T-cell (primary cell): ENCODE measurements around the gene OGDH. TPM values are rescaled to one million over a fixed set of nuclear protein-coding genes. Genes with fewer than 3 reads are reported as not detected.
"Not testable (repeated sequence)": the region's sequence is repeated elsewhere in the genome, so short reads cannot be mapped to it uniquely, and the experiment has no call there.

Experiments used
- ATAC-seq, 4 experiments: fragments of 200-7000 bp in 3 of 4; fragments of 150-1000 bp in 1 of 4; cut with Tn5 transposase; replicated peaks in 1 of 4; 1 replicate in 3 of 4; 2 replicates in 1 of 4; pipeline ENCODE4 v1.10.0; 2021; ENCODE audit warnings: moderate library complexity in 3 of 4, mild to moderate bottlenecking in 2 of 4, moderate number of reproducible peaks in 1 of 4
- CTCF ChIA-PET, 2 donors: fragments of 300-600 bp; sonication (Branson Sonifier 250); formaldehyde crosslinking; loops; one replicate each; lab custom pipeline; 2022; ENCODE audit warnings: antibody characterized with exemption in 2 of 2; lab: Charles Lee
- POLR2A ChIA-PET, 2 donors: fragments of 300-600 bp; sonication (Branson Sonifier 250); formaldehyde crosslinking; loops; one replicate each; lab custom pipeline; 2022; ENCODE audit warnings: antibody characterized with exemption in 2 of 2; lab: Charles Lee
- DNase-seq, 35 experiments: peaks; one replicate each; pipeline versions ENCODE4 v3.0.0 to v3.0.0-alpha.2; 2013 to 2023
- H3K27ac ChIP-seq: one replicate; pipeline ENCODE4 v1.5.1; 2013; ENCODE audit warnings: low read length
- H3K27me3 ChIP-seq, 2 experiments: replicated peaks in 1 of 2; 1 replicate in 1 of 2; 2 replicates in 1 of 2; pipeline versions ENCODE4 v1.6.1 to v1.7.0; 2013; ENCODE audit warnings: low read length in 1 of 2, mixed read lengths in 1 of 2; ENCODE audit not compliant: control insufficient read depth in 2 of 2, insufficient read depth in 2 of 2; ENCODE audit errors: extremely low read depth in 1 of 2
- H3K36me3 ChIP-seq, 2 donors: 1 replicate in 1 of 2; 2 replicates in 1 of 2; pipeline versions ENCODE4 v1.6.1 to v1.7.0; 2013; ENCODE audit warnings: low read length in 1 of 2; ENCODE audit not compliant: control insufficient read depth in 2 of 2, insufficient read depth in 1 of 2; ENCODE audit errors: extremely low read depth in 1 of 2
- H3K4me1 ChIP-seq, 2 experiments: 1 replicate in 1 of 2; 2 replicates in 1 of 2; pipeline versions ENCODE4 v1.6.1 to v1.7.0; 2013; ENCODE audit warnings: low read length in 2 of 2, mixed read lengths in 1 of 2; ENCODE audit not compliant: insufficient read depth in 2 of 2, control insufficient read depth in 1 of 2; ENCODE audit errors: extremely low read depth in 1 of 2
- H3K4me3 ChIP-seq, 2 donors: 1 replicate in 1 of 2; 2 replicates in 1 of 2; pipeline versions ENCODE4 v1.5.1 to v1.7.0; 2013; ENCODE audit warnings: mild to moderate bottlenecking in 2 of 2, low read length in 1 of 2, moderate library complexity in 1 of 2; ENCODE audit not compliant: control insufficient read depth in 1 of 2; ENCODE audit errors: extremely low read depth in 1 of 2
- H3K9me3 ChIP-seq: 2 replicates; pipeline ENCODE4 v1.7.0; 2013
- H3K27ac Mint-ChIP-seq, 2 donors: one replicate each; pipeline ENCODE4 v1.8.0; 2020 to 2021; ENCODE audit warnings: mild to moderate bottlenecking in 2 of 2, mixed read lengths in 2 of 2
- H3K27me3 Mint-ChIP-seq, 2 donors: one replicate each; pipeline ENCODE4 v1.8.0; 2021 to 2022; ENCODE audit warnings: mixed read lengths in 2 of 2
- H3K36me3 Mint-ChIP-seq: one replicate; pipeline ENCODE4 v1.8.0; 2021; ENCODE audit warnings: mixed read lengths
- H3K4me1 Mint-ChIP-seq, 3 donors: one replicate each; pipeline ENCODE4 v1.8.0; 2020 to 2022; ENCODE audit warnings: mixed read lengths in 3 of 3, mild to moderate bottlenecking in 1 of 3
- H3K4me3 Mint-ChIP-seq, 3 donors: one replicate each; pipeline ENCODE4 v1.8.0; 2020 to 2022; ENCODE audit warnings: mild to moderate bottlenecking in 3 of 3, mixed read lengths in 3 of 3, moderate library complexity in 3 of 3
- H3K9me3 Mint-ChIP-seq, 3 donors: one replicate each; pipeline ENCODE4 v1.8.0; 2020 to 2022; ENCODE audit warnings: mixed read lengths in 3 of 3
- WGBS: methylation state at CpG from one replicate; pipeline ENCODE4 v1.1.5; 2013; ENCODE audit warnings: missing lambda C conversion rate; ENCODE audit not compliant: insufficient coverage; 5-methylcytosine and 5-hydroxymethylcytosine counted together
- total RNA-seq, 35 experiments: library from RNA in 6 of 35; stranded (reverse) in 6 of 35; fragments of 120-200 nt in 1 of 35; gene quantifications; one replicate each; pipeline versions ENCODE4 v1.2.1 to v1.2.4 and lab custom pipeline; 2013 to 2026

The OGDH gene
- total RNA-seq, 5 donors from 2014 or later (not counting 1 experiment from before 2014, with no cell fraction given) = 58.9 to 113 (median 108) TPM

GRCh38 chr7:44583146-44583865, 23.1 kb upstream of the OGDH start:
- H3K27me3 Mint-ChIP-seq = no peaks in the 10 kb centered on the region

GRCh38 chr7:44587843-44588711, 18.4 kb upstream of the OGDH start:
- ChIA-PET CTCF (interaction anchor here (0.6 to 1.4 kb wide), 7 partner anchors 11 to 548 kb away, joined by 3 to 6 read pairs (median 3); no protein-coding TSS in a partner anchor), POLR2A (interaction anchor here in 1 of 2 donors (0.6 kb wide), 1 partner anchor 44 kb away, joined by 4 read pairs; no protein-coding TSS in a partner anchor)
- DNase-seq = peak in 30 of 35 experiments; percentile 30 to 79 (median 56)
- Mint-ChIP-seq H3K9me3 (no peaks in the 10 kb centered on the region), H3K4me3 (no peak overlapping the region), H3K4me1 (peaks cover 5 to 9% (median 7%) of the 10 kb centered on the region in 3 donors), H3K36me3 (no peaks in the 10 kb centered on the region), H3K27me3 (no peaks in the 10 kb centered on the region), H3K27ac (peak overlapping the region in 1 of 2 donors; percentile 62)
- Histone ChIP-seq H3K9me3 (no peaks in the 10 kb centered on the region), H3K36me3 (no peaks in the 10 kb centered on the region), H3K4me1 (peaks cover 0 to 5% of the 10 kb centered on the region in 2 experiments), H3K27me3 (peaks cover 0 to 6% of the 10 kb centered on the region in 2 experiments), H3K4me3 (no peak overlapping the region), H3K27ac (no peak overlapping the region)
- WGBS = 0% methylated on average over 1 of the region's 6 CpGs
- ATAC-seq = peak; percentile 70 to 85 (median 72)

More at GRCh38 chr7:44583146-44583865, 23.1 kb upstream of the OGDH start:
- Mint-ChIP-seq H3K4me3 (peak overlapping the region; percentile 90), H3K27ac (peak overlapping the region; percentile 95 to 97), H3K9me3 (no peaks in the 10 kb centered on the region), H3K36me3 (peaks cover 20% of the 10 kb centered on the region), H3K4me1 (peaks cover 34 to 45% (median 43%) of the 10 kb centered on the region in 3 donors)
- Histone ChIP-seq H3K9me3 (no peaks in the 10 kb centered on the region), H3K4me1 (peaks cover 10 to 29% of the 10 kb centered on the region in 2 experiments), H3K36me3 (peaks cover 0 to 24% of the 10 kb centered on the region in 2 donors), H3K4me3 (peak overlapping the region in 1 of 2 donors; percentile 64), H3K27me3 (no peaks in the 10 kb centered on the region), H3K27ac (peak overlapping the region; percentile 89)
- DNase-seq = no peak
- WGBS = 100% methylated on average over 1 of the region's 13 CpGs
- ChIA-PET POLR2A (interaction anchor here in 1 of 2 donors (0.6 to 2.2 kb wide), 3 partner anchors 9 to 330 kb away, joined by 3 to 15 read pairs (median 4); partner anchors contain the start of genes DDX56 and OGDH), CTCF (interaction anchor here in 1 of 2 donors (1.0 to 1.4 kb wide), 3 partner anchors 8 to 264 kb away, joined by 3 to 4 read pairs (median 4); partner anchors contain the start of gene OGDH)
- no peak for ATAC-seq

GRCh38 chr7:44590910-44591309, 15.5 kb upstream of the OGDH start:
- ChIA-PET CTCF (interaction anchor here (0.6 to 1.7 kb wide), 5 partner anchors 8 to 324 kb away, joined by 3 to 5 read pairs (median 4); no protein-coding TSS in a partner anchor), POLR2A (interaction anchor here in 1 of 2 donors (0.6 to 1.0 kb wide), 2 partner anchors 8 to 66 kb away, joined by 4 to 5 read pairs; no protein-coding TSS in a partner anchor)
- Mint-ChIP-seq H3K27me3 (no peaks in the 10 kb centered on the region), H3K4me1 (peaks cover 5 to 7% (median 7%) of the 10 kb centered on the region in 3 donors), H3K27ac (no peak overlapping the region), H3K36me3 (no peaks in the 10 kb centered on the region), H3K9me3 (no peaks in the 10 kb centered on the region), H3K4me3 (no peak overlapping the region)
- Histone ChIP-seq H3K36me3 (no peaks in the 10 kb centered on the region), H3K27ac (no peak overlapping the region), H3K4me3 (no peak overlapping the region), H3K27me3 (peaks cover 0 to 6% of the 10 kb centered on the region in 2 experiments), H3K9me3 (no peaks in the 10 kb centered on the region), H3K4me1 (peaks cover 0 to 3% of the 10 kb centered on the region in 2 experiments)
- 100% methylated on average over 1 of the region's 1 CpG for WGBS
- ATAC-seq = no peak
- DNase-seq = no peak

GRCh38 chr7:44595934-44596635, 10.3 kb upstream of the OGDH start:
- DNase-seq (no peak), ATAC-seq (no peak)
- H3K4me3 ChIP-seq = no peak overlapping the region
- H3K4me1 ChIP-seq = no peaks in the 10 kb centered on the region
- Mint-ChIP-seq H3K36me3 (no peaks in the 10 kb centered on the region), H3K9me3 (no peaks in the 10 kb centered on the region), H3K27ac (no peak overlapping the region), H3K27me3 (no peaks in the 10 kb centered on the region), H3K4me3 (no peak overlapping the region), H3K4me1 (no peaks in the 10 kb centered on the region)
- ChIA-PET POLR2A (interaction anchor here (0.6 kb wide), 2 partner anchors 14 to 17 kb away, joined by 4 to 9 read pairs; no protein-coding TSS in a partner anchor), CTCF (no interaction called here)
- WGBS = 65% methylated on average over 4 of the region's 5 CpGs
- H3K9me3 ChIP-seq = no peaks in the 10 kb centered on the region
- H3K27ac ChIP-seq = no peak overlapping the region
- H3K36me3 ChIP-seq = no peaks in the 10 kb centered on the region
- H3K27me3 ChIP-seq = peaks cover 0 to 9% of the 10 kb centered on the region in 2 experiments

- H3K4me1 Mint-ChIP-seq, H3K27ac Mint-ChIP-seq, H3K9me3 ChIP-seq, H3K9me3 Mint-ChIP-seq, H3K27me3 Mint-ChIP-seq, DNase-seq, H3K27me3 ChIP-seq, CTCF ChIA-PET, H3K36me3 ChIP-seq, POLR2A ChIA-PET, H3K4me3 ChIP-seq, H3K4me3 Mint-ChIP-seq, H3K36me3 Mint-ChIP-seq, H3K27ac ChIP-seq, ATAC-seq, H3K4me1 ChIP-seq: not testable (repeated sequence)
- 95% methylated on average over 7 of the region's 8 CpGs for WGBS
Measured at GRCh38 chr7:44597181-44597580, 9.2 kb upstream of the OGDH start.
